HepG2 (cell line): ENCODE data around the gene DYNC2I2. TPM values are rescaled to one million over a fixed set of nuclear protein-coding genes. Genes with fewer than 3 reads are reported as not detected.

Source experiments
- AGO2 ChIP-seq: fragments of 200-400 bp; formaldehyde crosslinking; optimal IDR thresholded peaks from 2 replicates; pipeline ENCODE3; 2017; ENCODE audit warnings: mild to moderate bottlenecking, low read depth, low read length, moderate library complexity
- ATF1 ChIP-seq: IDR thresholded peaks from 2 replicates; pipeline ENCODE4 v1.6.1; 2016; ENCODE audit warnings: mild to moderate bottlenecking, control low read depth
- HMG20B ChIP-seq: conservative IDR thresholded peaks from 2 replicates; pipeline ENCODE4 v1.6.1; 2016; ENCODE audit warnings: missing genetic modification reagents, missing compliant biosample characterization
- LCORL ChIP-seq, 2 experiments: fragments of 450-650 bp in 1 of 2; sonication (generic) in 1 of 2; formaldehyde crosslinking in 1 of 2; IDR thresholded peaks; 2 replicates each; pipeline versions ENCODE4 v1.5.0 to v1.6.1; 2017 to 2020; ENCODE audit warnings: antibody characterized with exemption in 1 of 2, missing genetic modification reagents in 1 of 2
- MBNL3 ChIP-seq: fragments of 250-450 bp; sonication (Bioruptor Pico); conservative IDR thresholded peaks from 2 replicates; pipeline ENCODE4 v1.8.0; 2022; ENCODE audit warnings: mild to moderate bottlenecking, inconsistent platforms
- NKX3-1 ChIP-seq: sonication (generic); formaldehyde crosslinking; IDR thresholded peaks from 2 replicates; pipeline ENCODE4 v1.5.0; 2020; ENCODE audit warnings: missing genetic modification reagents
- NONO ChIP-seq, 2 experiments: fragments of 450-650 bp in 1 of 2; sonication (generic) in 1 of 2; formaldehyde crosslinking in 1 of 2; IDR thresholded peaks in 1 of 2; conservative IDR thresholded peaks in 1 of 2; 2 replicates each; pipeline versions ENCODE4 v1.6.1 to v1.8.0; 2017 to 2022; ENCODE audit warnings: mild to moderate bottlenecking in 1 of 2, missing genetic modification reagents in 1 of 2, moderate library complexity in 1 of 2
- XBP1 ChIP-seq: sonication (generic); formaldehyde crosslinking; IDR thresholded peaks from 2 replicates; pipeline ENCODE4 v1.5.0; 2020; ENCODE audit warnings: missing genetic modification reagents
- ZNF3 ChIP-seq: IDR thresholded peaks from 2 replicates; pipeline ENCODE4 v1.7.0; 2017; ENCODE audit warnings: inconsistent platforms
- ZNF317 ChIP-seq: sonication (generic); formaldehyde crosslinking; IDR thresholded peaks from 2 replicates; pipeline ENCODE4 v1.5.0; 2020; ENCODE audit warnings: mild to moderate bottlenecking, missing genetic modification reagents
- ZNF501 ChIP-seq: sonication (generic); formaldehyde crosslinking; IDR thresholded peaks from 2 replicates; pipeline ENCODE4 v1.5.1; 2020; ENCODE audit warnings: mild to moderate bottlenecking, moderate library complexity, missing genetic modification reagents
- ZNF605 ChIP-seq: sonication (generic); formaldehyde crosslinking; IDR thresholded peaks from 2 replicates; pipeline ENCODE4 v1.8.0; 2022; ENCODE audit warnings: mild to moderate bottlenecking, missing genetic modification reagents
- ZNF709 ChIP-seq: sonication (generic); formaldehyde crosslinking; IDR thresholded peaks from 2 replicates; pipeline ENCODE4 v1.5.0; 2020; ENCODE audit warnings: mild to moderate bottlenecking, missing genetic modification reagents
- polyA plus RNA-seq, 8 experiments: library from polyadenylated mRNA; depleted of rRNA in 3 of 8; stranded (reverse) in 7 of 8; unstranded in 1 of 8; fragments of >200 nt; fragmentation: Illumina TruSeq in 4 of 8; extraction: Trizol in 4 of 8; gene quantifications; 2 replicates each; pipeline versions ENCODE4 v1.2.1 to v1.2.3, GENCODE V29; 2011 to 2016; ENCODE audit warnings: low read depth in 4 of 8, missing spikeins in 1 of 8, mixed read lengths in 1 of 8; ENCODE audit not compliant: insufficient read depth in 1 of 8
- total RNA-seq, 5 experiments: library from RNA; depleted of rRNA; stranded (reverse); fragments of >200 nt; fragmentation: Illumina TruSeq; extraction: Trizol; gene quantifications; 2 replicates each; pipeline ENCODE4 v1.2.3, GENCODE V29; 2016; ENCODE audit warnings: low read depth in 1 of 5
- TF ChIP-seq, protein P1 (sequence below): sonication (generic); formaldehyde crosslinking; IDR thresholded peaks from 2 replicates; pipeline ENCODE4 v1.4.0; 2020; ENCODE audit warnings: missing genetic modification reagents
- TF ChIP-seq, protein P2 (sequence below): sonication (generic); formaldehyde crosslinking; IDR thresholded peaks from 2 replicates; pipeline ENCODE4 v1.8.0; 2022; ENCODE audit warnings: missing genetic modification reagents, mild to moderate bottlenecking, inconsistent platforms, borderline replicate concordance

DYNC2I2 gene
- total and polyA plus RNA-seq, 2 of the 13 experiments (the other 11 are each of a cell fraction or from before 2014, with no cell fraction given), result 13.7 to 40.2 TPM

DNA sequence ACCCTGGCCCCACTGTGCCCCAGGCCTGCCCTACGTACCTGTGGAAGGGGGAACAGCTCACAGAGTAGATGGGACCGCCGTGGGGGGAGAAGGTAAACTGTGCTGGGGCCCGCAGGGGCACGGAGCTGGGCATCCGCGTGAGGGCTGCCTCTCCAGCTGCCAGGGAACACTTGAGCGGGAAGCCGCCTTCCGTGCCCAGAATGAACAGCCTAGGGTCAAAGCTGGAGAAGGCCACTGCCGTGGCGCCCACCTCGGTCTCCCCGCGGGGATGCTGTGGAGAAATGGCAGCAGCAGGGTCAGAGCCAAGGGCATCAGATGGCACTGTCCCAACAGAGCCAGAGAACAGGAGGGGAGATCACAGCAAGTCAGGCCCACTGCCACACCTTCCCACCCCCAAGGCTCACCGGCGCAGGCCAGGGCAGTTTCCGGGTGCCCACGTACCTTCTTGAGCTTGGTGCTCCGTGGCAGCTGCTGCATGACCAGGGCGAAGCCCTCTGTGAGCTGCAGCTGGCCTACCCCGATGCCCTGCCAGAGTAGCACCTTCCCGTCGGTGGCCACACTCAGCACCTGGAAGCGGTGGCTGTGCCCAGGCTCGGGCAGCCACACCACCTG is 21.9 kb downstream of the DYNC2I2 start (continued):
- TF ChIP-seq, protein P1, sequence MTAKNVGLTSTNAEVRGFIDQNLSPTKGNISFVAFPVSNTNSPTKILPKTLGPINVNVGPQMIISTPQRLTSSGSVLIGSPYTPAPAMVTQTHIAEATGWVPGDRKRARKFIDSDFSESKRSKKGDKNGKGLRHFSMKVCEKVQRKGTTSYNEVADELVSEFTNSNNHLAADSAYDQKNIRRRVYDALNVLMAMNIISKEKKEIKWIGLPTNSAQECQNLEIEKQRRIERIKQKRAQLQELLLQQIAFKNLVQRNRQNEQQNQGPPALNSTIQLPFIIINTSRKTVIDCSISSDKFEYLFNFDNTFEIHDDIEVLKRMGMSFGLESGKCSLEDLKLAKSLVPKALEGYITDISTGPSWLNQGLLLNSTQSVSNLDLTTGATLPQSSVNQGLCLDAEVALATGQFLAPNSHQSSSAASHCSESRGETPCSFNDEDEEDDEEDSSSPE (CRISPR knock-in tag), result no peak
- TF ChIP-seq NONO (IDR thresholded peaks at IDR 0.05) (no peak), NONO (CRISPR knock-in tag; conservative IDR thresholded peaks at IDR 0.05) (no peak), HMG20B (CRISPR knock-in tag) (no peak), ZNF317 (no peak), XBP1 (CRISPR knock-in tag) (no peak), ZNF605 (CRISPR knock-in tag) (peak; percentile 35; the same call in 1 of the 2 replicates), ATF1 (no peak), ZNF3 (no peak), MBNL3 (CRISPR knock-in tag) (no peak), NKX3-1 (CRISPR knock-in tag) (no peak), AGO2 (peak; percentile 38), ZNF709 (CRISPR knock-in tag) (no peak), ZNF501 (CRISPR knock-in tag) (no peak), LCORL (IDR thresholded peaks at IDR 0.05) (no peak), LCORL (CRISPR knock-in tag; IDR thresholded peaks at IDR 0.05) (no peak)
- TF ChIP-seq, protein P2, sequence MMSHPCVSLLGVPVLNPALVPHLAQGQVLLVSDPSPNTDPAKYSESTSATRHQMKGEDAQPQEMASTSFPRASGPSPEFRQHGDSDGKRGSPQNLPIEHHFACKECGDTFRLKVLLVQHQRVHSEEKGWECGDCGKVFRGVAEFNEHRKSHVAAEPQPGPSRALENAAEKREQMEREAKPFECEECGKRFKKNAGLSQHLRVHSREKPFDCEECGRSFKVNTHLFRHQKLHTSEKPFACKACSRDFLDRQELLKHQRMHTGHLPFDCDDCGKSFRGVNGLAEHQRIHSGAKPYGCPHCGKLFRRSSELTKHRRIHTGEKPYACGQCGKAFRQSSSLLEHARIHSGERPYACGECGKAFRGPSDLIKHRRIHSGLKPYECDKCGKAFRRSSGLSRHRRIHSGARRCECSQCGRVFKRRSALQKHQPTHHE (CRISPR knock-in tag), result no peak
